Activated naive CD4-positive, alpha-beta T cell treated with Interleukin-2 at 50 U/mL for 16 hours (primary cell): ENCODE data around the gene MAP3K10.
"Not testable (repeated sequence)": the region's sequence is repeated elsewhere in the genome, so short reads cannot be mapped to it uniquely, and the experiment has no call there.

Experiments used
- DNase-seq: peaks from one replicate; pipeline ENCODE4 v3.0.0-alpha.2; 2020

Gene MAP3K10

DNA sequence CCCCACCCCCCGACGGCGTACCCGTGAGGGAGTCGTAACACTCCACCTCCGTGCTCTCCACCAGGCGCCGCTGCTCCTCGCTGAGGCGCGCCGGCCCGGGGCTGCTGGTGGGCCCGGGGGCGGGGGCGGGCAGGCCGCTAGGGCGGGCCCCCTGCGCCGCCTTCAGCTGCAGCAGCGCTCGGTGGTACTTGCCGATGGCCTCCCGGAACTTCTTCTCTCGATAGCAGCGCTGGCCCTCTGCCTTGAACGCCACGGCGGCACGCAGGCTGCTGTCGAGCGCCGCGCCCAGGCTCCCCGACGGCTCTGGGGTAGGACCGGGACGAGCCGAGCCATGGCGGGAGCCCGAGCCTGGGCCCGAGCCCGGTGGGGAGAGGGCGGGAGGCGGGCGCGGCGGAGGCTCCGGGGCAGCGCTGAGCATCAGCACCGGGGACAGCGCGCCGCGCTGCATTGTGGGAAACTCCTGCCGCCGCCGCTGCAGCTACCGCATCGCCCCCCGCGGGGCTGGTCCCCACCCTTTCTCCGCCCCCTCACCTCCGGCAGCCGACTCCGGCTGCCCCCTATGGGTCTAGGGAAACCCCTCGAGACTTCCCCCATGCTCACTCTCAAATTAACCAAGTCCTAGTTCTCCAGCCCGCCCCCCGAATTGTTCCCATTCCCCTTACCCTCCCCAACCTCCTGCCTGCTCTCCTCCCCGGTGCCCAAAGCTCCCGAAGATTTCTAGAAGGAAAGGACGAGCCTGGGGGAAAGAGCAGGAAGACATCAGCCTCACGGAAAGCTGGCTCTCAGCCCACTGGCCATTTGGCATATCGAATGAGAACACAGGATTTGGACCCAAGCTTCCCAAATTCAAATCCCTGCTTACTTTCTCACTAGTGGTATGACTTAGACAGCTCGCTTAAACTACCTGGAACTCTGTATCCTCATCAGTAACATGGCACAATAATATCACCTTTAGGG, 27.0 kb downstream of the MAP3K10 start, which contains the start of gene TTC9B:
TTC9B (minus strand) TSS at position 451 of the 957 bp plus-strand sequence; CDS start at position 448, 3 bp downstream.
- peak; percentile 48 for DNase-seq

DNA sequence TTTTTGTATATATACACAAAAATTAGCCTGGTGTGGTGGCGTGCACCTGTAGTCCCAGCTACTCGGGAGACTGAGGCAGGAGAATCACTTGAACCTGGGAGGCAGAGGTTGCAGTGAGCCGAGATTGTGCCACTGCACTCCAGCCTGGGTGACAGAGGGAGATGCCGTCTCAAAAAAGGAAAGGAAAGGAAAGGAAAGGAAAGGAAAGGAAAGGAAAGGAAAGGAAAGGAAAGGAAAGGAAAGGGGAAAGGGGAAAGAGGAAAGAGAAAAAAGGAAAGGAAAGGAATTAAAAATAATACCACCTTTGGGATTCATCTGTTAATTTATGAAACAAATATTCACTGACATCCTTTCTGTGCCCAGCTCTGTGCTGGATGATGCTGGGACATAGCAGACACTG, 27.8 kb downstream of the MAP3K10 start:
- DNase-seq, result not testable (repeated sequence)

DNA sequence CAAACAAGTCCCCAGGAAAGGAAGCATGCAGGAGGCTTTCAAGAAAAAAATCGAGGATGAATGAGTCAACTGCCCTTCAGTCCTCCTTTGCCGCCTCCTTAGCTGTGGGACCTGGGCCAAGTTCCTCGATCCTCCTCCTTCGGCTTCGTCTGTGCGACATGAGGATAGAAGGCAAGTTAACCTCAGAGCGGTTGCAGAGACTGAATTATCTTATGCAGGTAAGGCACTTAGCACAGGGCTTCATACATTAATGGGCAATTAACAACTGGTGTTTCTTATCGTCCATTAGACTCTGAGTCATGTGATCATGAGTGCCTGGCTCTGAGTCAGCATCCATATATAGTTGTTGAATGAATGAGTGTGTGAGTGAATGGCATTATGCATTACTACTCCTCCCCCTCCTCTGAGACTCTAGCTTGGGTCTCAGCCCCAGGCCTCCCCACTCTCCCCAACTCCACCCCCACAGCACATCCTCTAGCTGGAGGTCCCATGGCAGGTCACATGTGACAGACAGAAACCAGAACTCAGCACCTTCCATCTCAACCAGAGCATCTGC, 28.6 kb downstream of the MAP3K10 start:
- no peak for DNase-seq

DNA sequence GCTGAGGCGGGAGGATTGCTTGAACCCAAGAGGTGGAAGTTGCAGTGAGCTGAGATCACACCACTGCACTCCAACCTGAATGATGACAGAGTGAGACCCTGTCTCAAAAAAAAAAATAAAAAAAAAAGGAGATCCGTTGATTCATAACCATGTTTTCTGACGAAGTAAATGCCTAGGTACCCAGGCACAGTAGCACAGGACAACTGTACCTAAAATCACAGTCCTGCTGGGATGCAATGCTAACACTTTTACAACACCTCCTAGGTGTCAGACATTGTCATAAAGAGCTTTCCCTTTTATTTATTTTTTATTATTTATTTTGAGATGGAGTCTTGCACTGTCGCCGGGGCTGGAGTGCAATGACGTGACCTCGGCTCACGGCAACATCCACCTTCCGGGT, 29.4 kb downstream of the MAP3K10 start:
- DNase-seq, result no peak

DNA sequence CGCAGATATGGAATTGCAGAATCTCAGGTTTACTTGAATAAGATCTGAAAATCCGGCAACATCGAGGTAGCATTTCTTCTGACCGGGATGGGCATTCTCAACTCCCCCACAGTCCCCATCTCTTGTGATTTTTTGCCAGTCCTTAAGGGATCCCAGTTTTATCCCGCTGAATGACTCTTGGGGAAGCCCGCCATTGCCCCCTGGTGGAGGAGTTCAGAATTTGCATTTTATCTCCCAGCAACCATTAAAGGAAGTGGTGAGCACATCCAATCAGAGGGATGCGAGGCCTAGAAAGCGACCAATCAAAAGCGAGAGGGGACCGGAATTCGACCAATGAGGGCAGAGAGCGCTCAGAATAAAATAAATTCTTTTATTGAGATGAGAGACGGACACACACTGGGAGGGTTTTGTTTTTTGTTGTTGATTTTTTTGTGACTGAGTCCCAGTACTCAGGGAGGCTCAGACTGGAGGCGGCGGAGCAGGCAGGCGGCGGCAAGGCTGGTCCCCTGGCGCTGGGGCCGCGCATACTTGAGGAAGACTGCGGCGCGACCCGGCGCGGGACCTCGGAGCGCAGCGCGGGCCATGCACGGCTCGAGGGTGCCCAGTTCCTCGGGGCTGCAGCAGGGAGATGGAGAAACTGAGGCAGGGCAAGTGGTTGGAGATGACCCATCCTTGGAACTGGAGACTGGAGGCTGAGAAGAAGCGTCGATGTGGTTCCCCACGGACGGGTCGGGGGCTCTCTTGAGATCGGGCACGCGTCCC, 30.8 kb downstream of the MAP3K10 start:
- DNase-seq, result peak; percentile 70

DNA sequence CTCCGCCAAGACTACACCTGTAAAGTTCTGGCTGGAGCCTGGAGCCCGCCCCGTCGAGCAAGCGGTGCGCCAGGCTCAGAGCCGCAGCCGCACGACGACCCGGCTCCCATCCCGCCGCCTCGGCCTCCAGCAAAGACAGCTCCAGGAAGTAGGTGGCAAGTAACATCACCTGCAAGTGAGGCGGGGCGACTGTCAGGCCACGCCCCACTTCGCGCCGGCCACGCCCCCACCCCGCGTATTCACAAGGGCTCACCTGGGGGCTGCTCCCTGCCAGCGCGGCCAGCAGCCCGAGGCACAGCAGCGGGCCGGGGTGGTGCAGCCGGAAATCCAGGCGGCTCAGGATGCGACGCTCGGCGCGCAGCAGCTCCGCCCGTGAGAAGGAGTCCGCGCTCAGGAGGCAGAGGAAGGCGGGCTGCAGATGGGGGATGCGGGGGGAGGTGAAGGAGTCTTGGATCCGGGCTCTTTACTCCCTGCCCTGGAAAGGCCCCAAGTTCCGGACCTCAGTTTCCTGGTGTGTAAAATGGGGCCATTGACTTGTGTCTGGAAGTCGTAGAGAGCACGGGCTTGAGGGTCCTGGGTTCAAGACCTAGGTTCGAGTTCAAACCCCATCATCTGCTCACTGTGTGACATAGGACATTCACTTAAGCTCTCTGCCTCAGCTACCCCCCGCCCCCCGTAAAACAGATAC, 32.1 kb downstream of the MAP3K10 start:
- peak; percentile 19 for DNase-seq

DNA sequence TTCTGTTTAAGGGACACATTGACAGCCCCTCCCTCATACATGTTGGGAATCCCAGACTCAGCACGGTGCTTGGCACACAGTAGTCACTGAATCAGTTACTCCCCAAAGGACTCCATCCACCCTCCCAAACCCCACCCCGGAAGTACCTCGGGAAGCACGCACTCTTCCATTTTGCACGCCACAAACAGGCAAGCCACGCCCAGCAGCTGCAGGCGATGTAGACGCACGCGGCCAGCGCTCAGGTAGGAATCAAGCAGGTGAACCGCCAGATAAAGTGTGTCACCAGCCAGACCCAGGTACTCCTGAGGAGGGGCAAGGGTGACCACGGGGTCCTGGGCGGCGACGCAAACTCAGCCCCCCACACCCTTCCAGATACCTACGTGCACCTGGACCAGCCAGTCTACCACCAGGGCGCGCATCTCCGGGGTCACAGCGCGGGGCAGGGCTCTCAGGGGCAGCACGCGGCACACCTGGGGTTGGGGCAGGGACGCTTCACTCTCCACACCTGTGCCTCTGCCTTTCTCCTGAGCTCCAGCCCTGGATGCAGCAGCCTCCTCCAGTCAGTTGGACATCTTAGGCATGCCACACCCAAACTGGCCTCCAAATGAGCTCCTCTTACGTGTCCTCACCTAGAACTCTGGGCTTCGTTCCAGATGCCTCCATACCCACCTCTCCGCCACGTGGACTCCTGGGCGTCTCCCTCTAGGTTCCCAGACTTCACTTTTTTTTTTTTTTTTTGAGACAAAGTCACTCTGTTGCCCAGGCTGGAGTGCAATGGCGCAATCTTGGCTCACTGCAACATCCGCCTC, 33.3 kb downstream of the MAP3K10 start:
- no peak for DNase-seq

DNA sequence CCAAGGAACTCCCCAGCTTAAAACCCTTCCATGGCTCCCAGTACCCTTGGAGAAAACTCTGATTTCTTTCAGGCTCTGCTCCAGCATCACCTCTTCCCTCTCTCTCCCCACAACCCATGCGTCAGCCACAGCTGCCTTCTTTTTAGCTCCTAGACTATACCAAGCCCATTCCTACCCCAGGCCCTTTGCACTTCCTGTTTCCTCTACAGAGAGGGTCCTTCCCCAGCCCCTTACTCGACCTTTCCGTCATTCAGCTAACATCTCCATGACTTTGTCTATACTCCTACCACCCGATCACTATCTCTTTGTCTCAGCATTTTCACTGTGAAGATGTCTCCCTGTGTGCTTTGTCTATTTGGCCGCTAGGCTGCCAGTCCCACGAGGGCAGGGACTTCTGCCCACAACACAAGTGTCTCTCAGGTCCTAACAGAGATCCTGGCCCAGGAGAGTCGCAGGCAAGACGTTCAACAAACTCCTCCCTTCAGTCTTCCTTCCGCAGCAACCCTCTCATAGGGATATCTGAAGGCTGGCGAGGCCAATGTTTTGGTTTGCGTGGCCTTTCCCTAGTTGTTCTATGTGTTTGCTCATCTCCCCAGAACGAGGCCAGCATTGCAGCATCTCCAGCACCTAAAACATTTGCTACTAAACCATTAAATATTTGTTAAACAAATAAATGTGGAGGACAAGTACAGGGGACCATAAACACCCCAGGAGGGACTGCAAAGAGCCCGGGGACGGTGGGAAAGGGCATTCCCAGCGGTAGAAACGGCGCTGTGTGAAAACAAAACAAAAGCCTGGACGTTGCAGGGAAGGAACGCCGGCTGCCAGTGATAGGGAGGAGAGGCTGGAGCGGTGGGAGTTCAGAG, 34.4 kb downstream of the MAP3K10 start:
- no peak for DNase-seq

DNA sequence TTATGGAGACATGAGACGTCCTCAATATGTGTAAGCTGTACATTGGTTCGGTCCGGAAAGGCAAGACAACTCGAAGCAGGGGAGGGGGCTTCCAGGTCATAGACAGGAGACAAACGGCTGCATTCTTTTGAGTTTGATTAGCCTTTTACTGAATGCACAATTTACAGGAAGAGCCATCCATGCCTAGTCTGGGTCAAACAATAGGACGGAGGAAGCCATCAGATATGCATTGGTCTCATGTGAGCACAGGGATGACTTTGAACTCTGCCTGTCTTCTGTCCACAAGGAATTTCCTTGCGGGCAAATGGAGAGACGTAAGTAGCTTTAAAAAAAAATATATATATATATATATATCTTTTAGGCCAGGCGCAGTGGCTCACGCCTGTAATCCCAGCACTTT, 37.1 kb downstream of the MAP3K10 start:
- no peak for DNase-seq

DNA sequence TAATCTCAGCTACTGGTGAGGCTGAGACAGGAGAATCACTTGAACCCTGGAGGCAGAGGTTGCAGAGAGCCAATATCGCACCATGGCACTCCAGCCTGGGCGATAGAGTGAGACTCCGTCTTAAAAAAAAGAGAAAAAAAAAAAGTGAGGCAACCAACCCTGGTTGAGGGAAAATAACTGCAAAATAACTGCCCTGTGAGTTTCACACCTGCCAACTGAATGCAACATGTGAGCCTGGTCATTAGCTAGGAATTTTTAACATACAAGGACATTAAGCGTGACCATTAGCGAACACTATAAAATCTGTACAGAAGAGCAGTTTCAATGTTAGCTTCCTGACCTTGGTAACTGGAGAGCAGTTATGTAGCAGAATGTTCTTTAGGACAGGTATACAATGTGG, 37.6 kb downstream of the MAP3K10 start:
- DNase-seq, result no peak

DNA sequence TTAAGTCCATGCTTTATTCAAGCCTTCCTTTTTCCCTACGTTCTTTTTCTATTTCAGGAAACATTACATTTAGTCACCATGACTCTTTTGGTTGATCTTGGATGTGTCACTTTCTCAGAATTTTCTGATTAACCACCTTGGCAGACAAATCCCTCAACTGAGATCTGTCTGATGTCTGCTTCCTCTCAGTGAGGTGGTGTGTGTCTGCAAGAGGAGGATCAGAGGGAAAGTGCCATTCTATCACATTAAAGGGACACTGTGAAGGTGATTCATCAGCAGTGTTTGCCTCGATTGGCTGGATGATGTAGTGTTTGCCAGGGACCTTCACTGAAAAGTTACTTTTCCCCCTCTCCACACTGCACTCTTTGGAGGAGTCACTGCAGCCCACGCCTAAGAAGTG, 38.3 kb downstream of the MAP3K10 start:
- no peak for DNase-seq

DNA sequence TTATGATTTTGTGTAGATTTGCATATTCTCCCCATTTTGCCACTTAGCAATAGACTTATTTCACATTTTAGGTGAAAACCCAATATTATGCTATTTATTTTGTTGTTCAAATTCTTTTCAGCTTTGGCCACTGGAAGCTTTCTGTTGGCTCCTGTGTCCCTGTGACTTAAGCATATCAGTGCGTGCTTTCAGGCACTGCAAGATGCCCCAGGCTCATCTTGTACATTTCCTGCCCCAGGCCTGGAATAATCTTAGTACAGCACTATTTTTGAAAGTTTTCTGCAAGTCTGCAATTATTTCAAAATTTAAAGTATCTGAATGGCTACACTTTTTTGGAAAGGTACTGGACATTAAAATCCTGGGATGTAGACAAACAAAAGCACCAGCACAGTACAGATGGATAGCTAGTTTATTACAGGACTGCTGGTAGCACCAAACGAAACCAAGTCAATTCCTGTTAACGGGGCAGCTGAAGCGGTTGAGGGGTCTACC, 38.7 kb downstream of the MAP3K10 start:
- no peak for DNase-seq

DNA sequence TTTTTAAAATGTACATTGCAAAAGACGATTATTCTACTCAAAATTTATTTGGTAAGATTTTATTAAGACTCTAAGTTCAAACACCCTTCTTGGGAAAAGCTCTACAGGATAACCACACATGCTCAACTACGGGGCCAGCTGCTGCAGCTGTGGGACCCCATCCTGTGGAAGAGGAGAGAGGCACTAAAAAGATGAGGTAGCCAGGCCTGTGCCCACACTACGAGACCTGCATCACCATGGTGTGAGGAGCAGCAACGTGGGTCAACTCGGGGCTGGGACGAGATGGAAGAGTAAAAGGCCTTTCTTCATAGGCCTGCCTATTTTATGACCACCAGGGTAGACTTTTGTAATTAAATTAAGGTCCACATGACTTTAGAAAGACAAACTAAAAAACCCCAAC, 39.8 kb downstream of the MAP3K10 start:
- DNase-seq, result no peak

DNA sequence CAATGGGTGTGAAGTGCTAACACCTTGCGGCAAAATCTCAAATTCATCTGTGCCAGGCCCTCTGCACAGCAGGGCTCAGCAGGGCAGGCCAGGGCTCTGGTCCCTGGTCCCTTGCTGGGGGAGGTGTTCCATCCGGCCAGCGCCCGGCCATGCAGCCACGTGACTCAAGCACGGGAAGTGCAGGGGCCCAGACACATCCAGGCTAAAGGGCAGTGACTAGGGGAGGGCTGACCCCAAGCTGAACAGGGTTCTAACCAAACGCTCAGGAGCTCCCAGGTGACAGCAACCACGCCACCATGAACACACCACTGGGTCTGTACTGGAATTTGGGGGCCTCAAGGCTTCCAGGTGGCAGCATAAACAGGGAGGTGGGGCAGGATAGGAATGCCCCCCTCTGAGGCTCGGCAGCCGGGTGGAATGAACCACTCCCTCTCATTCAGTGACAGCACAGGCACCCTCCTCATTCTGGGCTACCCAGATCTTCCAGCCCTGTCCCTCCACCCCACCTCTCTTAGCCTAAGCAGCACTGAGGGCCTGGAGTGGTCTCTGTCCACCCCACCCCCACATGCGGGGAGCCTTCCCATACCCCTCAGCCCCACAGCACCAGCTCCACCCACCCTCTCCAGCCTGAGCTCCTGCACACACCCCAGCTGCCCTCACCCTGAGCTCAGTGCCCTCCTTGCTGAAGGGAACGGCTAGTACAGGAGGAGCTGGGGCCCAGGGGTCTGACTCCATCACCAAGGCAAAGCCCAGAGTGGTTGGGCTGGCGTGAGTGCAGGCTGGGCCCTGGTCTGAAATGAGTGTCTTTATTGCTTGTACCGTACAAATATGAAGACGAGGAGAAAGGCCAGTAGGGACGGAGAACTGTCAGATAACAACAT, 40.6 kb downstream of the MAP3K10 start:
- no peak for DNase-seq

DNA sequence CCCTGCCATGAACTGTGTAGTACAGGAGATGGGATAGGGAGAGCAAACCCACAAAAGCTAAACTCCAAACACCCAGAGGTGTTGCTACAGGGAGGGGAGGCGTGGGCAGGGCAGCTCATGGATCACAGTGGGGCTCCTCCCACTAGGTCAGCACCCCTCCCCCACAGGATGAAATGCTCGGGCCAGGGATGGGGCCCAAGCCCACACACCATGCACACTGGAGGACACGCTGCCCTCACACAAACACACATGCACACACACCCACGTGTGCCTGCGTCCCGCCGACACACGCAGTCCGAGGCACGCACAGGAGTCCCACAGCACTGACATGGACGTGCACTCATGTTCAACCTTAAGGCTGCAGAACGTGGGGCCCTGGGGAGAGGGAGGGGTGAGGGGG, 41.3 kb downstream of the MAP3K10 start:
- DNase-seq, result no peak

DNA sequence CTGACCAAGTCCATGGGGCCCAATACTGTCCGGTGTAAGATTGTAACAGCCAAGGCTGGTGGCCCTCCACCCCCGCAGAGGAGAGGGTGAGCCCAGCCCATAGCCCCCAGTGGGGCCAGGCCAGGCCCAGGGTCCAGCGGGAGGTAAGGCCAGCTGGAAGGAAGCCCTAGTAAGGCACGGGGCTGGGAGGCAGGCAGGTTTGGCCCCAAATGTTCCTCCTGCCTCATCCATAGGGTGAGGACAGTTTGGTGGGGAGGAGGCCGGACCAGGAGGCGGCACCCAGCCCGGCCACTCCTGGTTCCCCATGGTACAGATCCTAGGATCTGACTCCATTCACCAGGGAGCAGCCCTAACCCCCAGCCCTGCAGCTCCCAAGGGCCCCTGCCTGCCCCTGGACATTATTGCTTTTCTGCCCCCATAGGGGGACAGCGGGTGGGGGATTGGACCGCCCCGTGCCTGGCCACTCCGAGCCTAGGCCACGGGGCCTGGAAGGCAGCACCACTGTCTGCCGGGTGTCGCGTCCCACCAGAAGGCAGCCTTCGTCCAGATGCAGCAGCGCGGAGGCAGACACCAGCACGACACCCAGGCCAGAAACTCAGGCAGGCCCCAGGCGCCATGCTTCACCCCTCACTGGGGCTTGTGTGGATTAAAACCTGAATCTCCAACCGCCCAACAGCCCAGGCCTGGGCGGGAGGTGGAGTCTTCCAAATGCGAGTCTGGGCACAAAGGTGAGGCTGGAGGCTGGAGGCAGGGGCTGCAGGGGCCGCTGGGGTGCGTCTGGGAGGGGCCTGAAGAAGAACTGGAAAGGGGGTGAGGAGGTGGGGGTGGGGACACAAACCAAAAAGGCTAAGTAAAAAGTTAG, 42.0 kb downstream of the MAP3K10 start:
- no peak for DNase-seq

DNA sequence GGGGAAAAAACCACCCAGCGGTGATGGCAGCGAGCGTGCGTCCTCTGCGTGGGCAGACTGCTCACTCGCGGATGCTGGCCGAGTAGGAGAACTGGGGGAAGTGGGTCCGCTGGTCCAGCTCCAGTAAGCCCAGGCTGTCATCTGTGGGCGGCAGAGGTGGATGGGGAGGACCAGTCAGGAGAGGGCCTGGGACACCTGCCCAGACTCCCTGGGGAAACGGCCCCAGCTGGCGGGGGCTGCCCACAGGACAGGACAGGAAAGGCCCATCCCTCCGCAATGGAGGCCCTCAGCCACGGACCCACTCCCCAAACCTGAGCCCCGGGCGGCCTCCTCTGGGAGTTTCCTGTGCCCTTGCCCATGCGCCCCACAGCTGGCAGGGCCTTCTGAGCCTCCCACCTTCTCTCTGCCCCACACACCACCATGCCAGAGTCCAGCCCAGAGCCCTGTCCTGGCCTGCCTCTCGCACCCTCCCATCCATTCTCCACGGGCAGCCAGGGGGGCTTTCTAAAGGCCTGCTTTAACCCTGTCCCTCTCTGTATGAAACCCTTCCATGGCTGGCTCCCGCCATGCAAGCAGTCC, 42.7 kb downstream of the MAP3K10 start:
- DNase-seq, result no peak
